RWPE1 (cell line): Measurements from ENCODE around the gene AOC2.
"Not testable (repeated sequence)": the region's sequence is repeated elsewhere in the genome, so short reads cannot be mapped to it uniquely, and the experiment has no call there.

ENCODE experiments used
- CTCF ChIA-PET: fragments of 350-600 bp; sonication (Branson Sonifier 250); formaldehyde crosslinking; extraction: SDS; loops from one replicate; lab custom pipeline; 2021; lab: Yijun Ruan, JAX
- POLR2A ChIA-PET: fragments of 400-600 bp; formaldehyde crosslinking; extraction: SDS; loops from one replicate; lab custom pipeline; 2020; ENCODE audit warnings: antibody characterized with exemption; ENCODE audit not compliant: low non-redundant PET; lab: Yijun Ruan, JAX
- DNase-seq: peaks from one replicate; pipeline ENCODE4 v3.0.0; 2012; ENCODE audit warnings: low spot score
- H3K27ac ChIP-seq: fragments of 450-650 bp; 2 replicates; pipeline ENCODE4 v1.5.1; 2017
- CTCF ChIP-seq: fragments of 450-650 bp; conservative IDR thresholded peaks from 2 replicates; pipeline ENCODE4 v1.5.1; 2017; ENCODE audit warnings: low read depth, mild to moderate bottlenecking

The AOC2 gene

GRCh38 chr17:42852351-42852750 lies 8.0 kb downstream of the AOC2 start:
- no peak for TF ChIP-seq CTCF
- no peak overlapping the region for H3K27ac ChIP-seq
- POLR2A ChIA-PET, result no interaction called here
- DNase-seq, result no peak
- CTCF ChIA-PET, result no interaction called here

GRCh38 chr17:42853004-42853403 lies 8.6 kb downstream of the AOC2 start:
- no peak overlapping the region for H3K27ac ChIP-seq
- POLR2A ChIA-PET, result no interaction called here
- DNase-seq, result no peak
- TF ChIP-seq CTCF, result no peak
- CTCF ChIA-PET, result no interaction called here

- TF ChIP-seq CTCF, result no peak
- no peak overlapping the region for H3K27ac ChIP-seq
- DNase-seq, result no peak
- POLR2A ChIA-PET, result interaction anchor here (0.5 kb wide), 1 partner anchor 116 kb away, joined by 4 read pairs; no protein-coding TSS in a partner anchor
- CTCF ChIA-PET, result no interaction called here
These were observed 9.2 kb downstream of the AOC2 start for GRCh38 chr17:42853597-42853967.

- DNase-seq, result no peak
- H3K27ac ChIP-seq, result no peak overlapping the region
- no peak for TF ChIP-seq CTCF
- POLR2A ChIA-PET, result interaction anchor here (0.5 to 0.6 kb wide), 2 partner anchors 15 to 117 kb away, joined by 3 to 4 read pairs; no protein-coding TSS in a partner anchor
- CTCF ChIA-PET, result no interaction called here
These were observed 9.8 kb downstream of the AOC2 start for GRCh38 chr17:42853968-42854790.

- no peak for TF ChIP-seq CTCF
- CTCF ChIA-PET, result no interaction called here
- no peak overlapping the region for H3K27ac ChIP-seq
- DNase-seq, result no peak
- POLR2A ChIA-PET, result no interaction called here
These were observed 10.7 kb downstream of the AOC2 start for GRCh38 chr17:42855048-42855596.

- POLR2A ChIA-PET, DNase-seq, H3K27ac ChIP-seq, CTCF ChIA-PET: not testable (repeated sequence)
These were observed 11.7 kb downstream of the AOC2 start for GRCh38 chr17:42856093-42856492.

- CTCF ChIA-PET, POLR2A ChIA-PET, DNase-seq, H3K27ac ChIP-seq: not testable (repeated sequence)
These were observed 12.1 kb downstream of the AOC2 start for GRCh38 chr17:42856516-42856915.
